Neural progenitor cell (in vitro differentiated cells): Measurements from ENCODE around the gene MRPS27. TPM values are rescaled to one million over a fixed set of nuclear protein-coding genes. Genes with fewer than 3 reads are reported as not detected.

Experiments
- DNase-seq: peaks from one replicate; pipeline ENCODE4 v3.0.0-alpha.2; 2016; ENCODE audit warnings: low spot score
- H2AFZ ChIP-seq: fragments of 200-600 bp; sonication (generic); replicated peaks from 2 replicates; pipeline ENCODE4 v1.6.1; 2016; ENCODE audit warnings: antibody characterized with exemption
- H3F3A ChIP-seq: fragments of 200-600 bp; sonication (generic); 2 replicates; pipeline ENCODE4 v1.6.1; 2016; ENCODE audit warnings: antibody characterized with exemption, low read depth
- H3K27ac ChIP-seq: fragments of 200-600 bp; sonication (generic); 2 replicates; pipeline ENCODE4 v1.5.1; 2016; ENCODE audit warnings: mild to moderate bottlenecking
- H3K27me3 ChIP-seq: fragments of 200-600 bp; sonication (generic); 2 replicates; pipeline ENCODE4 v1.6.1; 2016; ENCODE audit warnings: mild to moderate bottlenecking, moderate library complexity
- H3K36me3 ChIP-seq: fragments of 200-600 bp; sonication (generic); 2 replicates; pipeline ENCODE4 v1.5.1; 2016
- H3K4me1 ChIP-seq: fragments of 200-600 bp; sonication (generic); 2 replicates; pipeline ENCODE4 v1.6.1; 2016; ENCODE audit warnings: mixed run types
- H3K4me2 ChIP-seq: fragments of 200-600 bp; sonication (generic); 2 replicates; pipeline ENCODE4 v1.6.1; 2016
- H3K4me3 ChIP-seq: fragments of 200-600 bp; sonication (generic); 2 replicates; pipeline ENCODE4 v1.5.1; 2016
- H3K79me2 ChIP-seq: fragments of 200-600 bp; sonication (generic); 2 replicates; pipeline ENCODE4 v1.6.1; 2016; ENCODE audit warnings: low read depth
- H3K9ac ChIP-seq: fragments of 200-600 bp; sonication (generic); 2 replicates; pipeline ENCODE4 v1.6.1; 2016
- H3K9me3 ChIP-seq: fragments of 200-600 bp; sonication (generic); 2 replicates; pipeline ENCODE4 v1.5.1; 2016; ENCODE audit warnings: low read depth
- H4K20me1 ChIP-seq: fragments of 200-600 bp; sonication (generic); 2 replicates; pipeline ENCODE4 v1.6.1; 2016; ENCODE audit warnings: low read depth
- H3K27ac Mint-ChIP-seq: 3 replicates; pipeline ENCODE4 v1.8.0; 2021; ENCODE audit warnings: mixed read lengths
- H3K27me3 Mint-ChIP-seq: 2 replicates; pipeline ENCODE4 v1.8.0; 2022; ENCODE audit warnings: low read depth, mild to moderate bottlenecking, inconsistent platforms, moderate library complexity, mixed read lengths; ENCODE audit not compliant: insufficient read depth
- H3K36me3 Mint-ChIP-seq: 3 replicates; pipeline ENCODE4 v1.8.0; 2021; ENCODE audit warnings: mixed read lengths
- H3K4me1 Mint-ChIP-seq: 3 replicates; pipeline ENCODE4 v1.8.0; 2021; ENCODE audit warnings: mixed read lengths
- H3K4me3 Mint-ChIP-seq: 3 replicates; pipeline ENCODE4 v1.8.0; 2021; ENCODE audit warnings: mild to moderate bottlenecking, moderate library complexity, mixed read lengths
- H3K9me3 Mint-ChIP-seq: 3 replicates; pipeline ENCODE4 v1.8.0; 2020; ENCODE audit warnings: mixed read lengths
- EZH2 ChIP-seq: fragments of 200-600 bp; sonication (generic); IDR thresholded peaks from 2 replicates; pipeline ENCODE4 v1.6.1; 2017; ENCODE audit warnings: antibody characterized with exemption, mild to moderate bottlenecking, moderate library complexity
- EZH2phosphoT487 ChIP-seq: fragments of 200-600 bp; sonication (generic); IDR thresholded peaks from 2 replicates; pipeline ENCODE4 v1.6.1; 2017; ENCODE audit warnings: antibody characterized with exemption
- total RNA-seq: library from RNA; depleted of rRNA; stranded (reverse); fragments of >200 nt; gene quantifications from 2 replicates; pipeline ENCODE4 v1.2.3, GENCODE V29; 2015; ENCODE audit warnings: low replicate concordance
- TF ChIP-seq, protein P1 (sequence below): fragments of 200-600 bp; sonication (generic); IDR thresholded peaks from 2 replicates; pipeline ENCODE4 v1.5.1; 2017; ENCODE audit warnings: antibody characterized with exemption, mild to moderate bottlenecking

MRPS27 gene
- total RNA-seq, 1 donor from 2014 or later: 154 TPM

GRCh38 chr5:72368271-72368670 lies 48.2 kb upstream of the MRPS27 start:
- DNase-seq: no peak
- H3K36me3 ChIP-seq: no peaks in the 10 kb centered on the region
- Mint-ChIP-seq H3K4me3 (no peak overlapping the region), H3K4me1 (peaks cover 28% of the 10 kb centered on the region), H3K36me3 (peaks cover 6% of the 10 kb centered on the region), H3K27ac (peak overlapping the region; percentile 68), H3K9me3 (peaks cover 3% of the 10 kb centered on the region), H3K27me3 (peaks cover 2% of the 10 kb centered on the region)
- no peak overlapping the region for H3K4me3 ChIP-seq
- H3K4me1 ChIP-seq: peaks cover 5% of the 10 kb centered on the region
- H3K9ac ChIP-seq: no peak overlapping the region
- no peak overlapping the region for H2AFZ ChIP-seq
- no peak for TF ChIP-seq EZH2
- TF ChIP-seq EZH2phosphoT487: no peak
- TF ChIP-seq, protein P1, sequence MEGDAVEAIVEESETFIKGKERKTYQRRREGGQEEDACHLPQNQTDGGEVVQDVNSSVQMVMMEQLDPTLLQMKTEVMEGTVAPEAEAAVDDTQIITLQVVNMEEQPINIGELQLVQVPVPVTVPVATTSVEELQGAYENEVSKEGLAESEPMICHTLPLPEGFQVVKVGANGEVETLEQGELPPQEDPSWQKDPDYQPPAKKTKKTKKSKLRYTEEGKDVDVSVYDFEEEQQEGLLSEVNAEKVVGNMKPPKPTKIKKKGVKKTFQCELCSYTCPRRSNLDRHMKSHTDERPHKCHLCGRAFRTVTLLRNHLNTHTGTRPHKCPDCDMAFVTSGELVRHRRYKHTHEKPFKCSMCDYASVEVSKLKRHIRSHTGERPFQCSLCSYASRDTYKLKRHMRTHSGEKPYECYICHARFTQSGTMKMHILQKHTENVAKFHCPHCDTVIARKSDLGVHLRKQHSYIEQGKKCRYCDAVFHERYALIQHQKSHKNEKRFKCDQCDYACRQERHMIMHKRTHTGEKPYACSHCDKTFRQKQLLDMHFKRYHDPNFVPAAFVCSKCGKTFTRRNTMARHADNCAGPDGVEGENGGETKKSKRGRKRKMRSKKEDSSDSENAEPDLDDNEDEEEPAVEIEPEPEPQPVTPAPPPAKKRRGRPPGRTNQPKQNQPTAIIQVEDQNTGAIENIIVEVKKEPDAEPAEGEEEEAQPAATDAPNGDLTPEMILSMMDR: no peak
- no peak overlapping the region for H3K4me2 ChIP-seq
- H3K9me3 ChIP-seq: no peaks in the 10 kb centered on the region
- no peaks in the 10 kb centered on the region for H3K79me2 ChIP-seq
- H4K20me1 ChIP-seq: no peaks in the 10 kb centered on the region
- H3K27me3 ChIP-seq: no peaks in the 10 kb centered on the region
- no peak overlapping the region for H3K27ac ChIP-seq
- no peaks in the 10 kb centered on the region for H3F3A ChIP-seq

DNA sequence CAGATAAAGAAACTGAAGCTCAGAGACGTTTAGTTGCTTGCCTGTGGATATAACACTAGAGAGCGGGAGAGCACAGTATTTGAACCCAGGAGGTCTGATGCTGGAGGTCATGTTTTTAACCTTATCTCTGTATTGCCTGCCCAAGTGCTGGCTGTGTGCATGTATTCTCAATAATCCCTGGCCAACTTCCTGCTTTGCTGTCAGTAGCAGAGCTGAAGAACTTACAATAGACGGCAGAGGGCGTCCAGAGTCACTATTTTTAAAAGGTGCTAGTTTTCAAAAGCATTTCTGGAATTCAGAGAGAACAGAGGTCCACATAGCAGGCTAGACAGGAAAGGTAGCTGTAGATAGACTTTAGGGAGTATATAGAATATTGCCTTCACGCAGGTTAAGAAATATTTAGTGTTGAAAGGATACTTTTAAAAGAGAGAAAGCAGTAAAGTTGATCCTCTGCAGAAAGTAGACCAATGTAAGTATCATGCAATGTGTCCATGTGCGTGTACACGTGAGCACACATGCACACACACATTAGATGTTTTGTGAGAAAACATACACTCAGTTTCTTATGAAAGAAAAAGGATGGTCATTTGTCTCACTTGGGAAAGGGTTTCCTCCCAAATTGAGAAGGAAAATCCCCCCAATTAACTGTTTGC lies 46.4 kb upstream of the MRPS27 start:
- Histone ChIP-seq H3K27ac (no peak overlapping the region), H3K4me2 (no peak overlapping the region), H3K4me1 (peaks cover 5% of the 10 kb centered on the region), H3K4me3 (no peak overlapping the region), H4K20me1 (no peaks in the 10 kb centered on the region), H2AFZ (no peak overlapping the region), H3F3A (no peaks in the 10 kb centered on the region), H3K27me3 (no peaks in the 10 kb centered on the region), H3K9ac (no peak overlapping the region), H3K9me3 (no peaks in the 10 kb centered on the region), H3K79me2 (no peaks in the 10 kb centered on the region), H3K36me3 (no peaks in the 10 kb centered on the region)
- no peak overlapping the region for H3K27ac Mint-ChIP-seq
- H3K36me3 Mint-ChIP-seq: peaks cover 19% of the 10 kb centered on the region
- H3K4me3 Mint-ChIP-seq: no peak overlapping the region
- peaks cover 32% of the 10 kb centered on the region for H3K4me1 Mint-ChIP-seq
- peaks cover 2% of the 10 kb centered on the region for H3K9me3 Mint-ChIP-seq
- DNase-seq: peak; percentile 75
- peaks cover 2% of the 10 kb centered on the region for H3K27me3 Mint-ChIP-seq
- TF ChIP-seq, protein P1: peak; percentile 78
- no peak for TF ChIP-seq EZH2phosphoT487

GRCh38 chr5:72364951-72365350 lies 44.9 kb upstream of the MRPS27 start:
- TF ChIP-seq, protein P1: no peak
- no peak for TF ChIP-seq EZH2
- no peak for TF ChIP-seq EZH2phosphoT487
- no peak overlapping the region for H3K9ac ChIP-seq
- no peak overlapping the region for H3K27ac ChIP-seq
- peaks cover 2% of the 10 kb centered on the region for H3K27me3 Mint-ChIP-seq
- peak overlapping the region; percentile 97 for H3K27ac Mint-ChIP-seq
- no peaks in the 10 kb centered on the region for H3K79me2 ChIP-seq
- no peak overlapping the region for H2AFZ ChIP-seq
- no peaks in the 10 kb centered on the region for H3K9me3 ChIP-seq
- no peak overlapping the region for H3K4me3 Mint-ChIP-seq
- no peak for DNase-seq
- no peaks in the 10 kb centered on the region for H4K20me1 ChIP-seq
- peaks cover 2% of the 10 kb centered on the region for H3K9me3 Mint-ChIP-seq
- H3K36me3 Mint-ChIP-seq: peaks cover 24% of the 10 kb centered on the region
- no peaks in the 10 kb centered on the region for H3K27me3 ChIP-seq
- H3F3A ChIP-seq: no peaks in the 10 kb centered on the region
- H3K4me2 ChIP-seq: no peak overlapping the region
- peaks cover 5% of the 10 kb centered on the region for H3K4me1 ChIP-seq
- no peaks in the 10 kb centered on the region for H3K36me3 ChIP-seq
- peaks cover 32% of the 10 kb centered on the region for H3K4me1 Mint-ChIP-seq
- H3K4me3 ChIP-seq: no peak overlapping the region
